ENCODE data around the gene FBLN2. TPM values are rescaled to one million over a fixed set of nuclear protein-coding genes. Genes with fewer than 3 reads are reported as not detected.

Gene FBLN2
- polyA plus RNA-seq, 5 donors: 24.9 to 34.6 (median 29.8) TPM

- no peak for DNase-seq
Measured at GRCh38 chr3:13658681-13659080, 109.8 kb downstream of the FBLN2 start.

GRCh38 chr3:13659221-13659969 lies 110.5 kb downstream of the FBLN2 start:
- no peak for DNase-seq

GRCh38 chr3:13660042-13660874 lies 111.3 kb downstream of the FBLN2 start:
- DNase-seq: no peak

- no peak for DNase-seq
Measured at GRCh38 chr3:13661121-13661520, 112.2 kb downstream of the FBLN2 start.

- no peak for DNase-seq
Measured at GRCh38 chr3:13662238-13662847, 113.4 kb downstream of the FBLN2 start.

DNA sequence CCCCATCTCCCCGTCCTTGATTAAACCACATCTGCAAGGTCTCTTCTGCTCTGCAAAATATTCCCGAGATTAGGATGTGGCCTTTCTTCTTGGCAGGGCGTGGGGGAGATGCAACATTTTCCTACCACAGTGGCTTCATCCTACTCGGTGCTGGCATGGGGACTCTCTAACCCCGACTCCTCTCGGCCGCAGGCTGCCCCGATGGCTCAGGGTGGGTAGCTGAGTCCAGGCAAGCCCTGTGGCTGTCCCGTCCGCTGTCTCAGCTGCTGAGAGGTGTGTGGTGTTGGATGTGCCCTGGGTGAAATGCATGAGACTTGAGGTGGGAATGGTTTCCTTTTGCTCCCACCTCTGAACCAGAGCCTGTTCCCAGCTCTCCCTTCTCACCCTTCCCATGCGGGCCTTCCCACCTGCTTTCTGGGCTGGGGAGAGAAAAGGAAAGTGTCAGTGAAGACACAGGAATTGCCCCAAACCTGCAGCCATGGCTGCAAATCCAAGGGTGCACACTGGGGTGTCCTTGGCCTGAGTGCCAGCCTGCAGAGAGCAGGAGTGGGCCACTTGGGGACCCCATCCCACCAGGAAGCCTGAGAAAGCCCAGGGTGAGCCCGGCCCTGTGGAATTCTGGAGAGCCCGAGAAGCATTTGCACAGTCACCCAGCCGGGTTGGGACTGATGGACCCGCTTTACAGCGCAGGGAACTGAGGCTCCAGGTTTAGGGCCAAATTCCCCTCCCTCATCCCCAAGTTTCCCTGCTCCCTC lies 115.0 kb downstream of the FBLN2 start:
- DNase-seq: no peak

- no peak for DNase-seq
Measured at GRCh38 chr3:13665582-13666226, 116.8 kb downstream of the FBLN2 start.

- no peak for DNase-seq
Measured at GRCh38 chr3:13666227-13666619, 117.3 kb downstream of the FBLN2 start.

GRCh38 chr3:13666781-13667709 lies 118.1 kb downstream of the FBLN2 start:
- no peak for DNase-seq

DNA sequence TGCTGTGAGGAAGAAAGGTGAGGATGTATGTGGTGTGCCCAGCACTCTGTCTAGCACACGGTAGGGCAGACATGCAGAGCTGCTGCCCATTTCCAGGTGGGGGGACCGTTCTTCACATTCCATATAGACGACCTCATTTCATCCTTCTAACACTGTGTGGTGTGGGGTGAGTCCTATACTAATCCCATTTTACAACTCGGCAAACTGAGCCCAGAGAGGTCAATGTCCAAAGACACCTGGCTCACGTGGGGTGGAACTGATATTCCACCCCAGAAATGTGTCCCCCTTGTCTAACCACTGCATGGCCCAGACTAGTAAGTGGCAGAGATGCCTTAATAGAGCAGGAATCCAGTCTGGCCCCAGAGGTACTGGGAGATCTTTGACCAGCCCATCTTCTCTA lies 119.2 kb downstream of the FBLN2 start:
- DNase-seq: no peak

- DNase-seq: no peak
Measured at GRCh38 chr3:13669457-13669856, 120.5 kb downstream of the FBLN2 start.

- no peak for DNase-seq
Measured at GRCh38 chr3:13670292-13670691, 121.4 kb downstream of the FBLN2 start.

DNA sequence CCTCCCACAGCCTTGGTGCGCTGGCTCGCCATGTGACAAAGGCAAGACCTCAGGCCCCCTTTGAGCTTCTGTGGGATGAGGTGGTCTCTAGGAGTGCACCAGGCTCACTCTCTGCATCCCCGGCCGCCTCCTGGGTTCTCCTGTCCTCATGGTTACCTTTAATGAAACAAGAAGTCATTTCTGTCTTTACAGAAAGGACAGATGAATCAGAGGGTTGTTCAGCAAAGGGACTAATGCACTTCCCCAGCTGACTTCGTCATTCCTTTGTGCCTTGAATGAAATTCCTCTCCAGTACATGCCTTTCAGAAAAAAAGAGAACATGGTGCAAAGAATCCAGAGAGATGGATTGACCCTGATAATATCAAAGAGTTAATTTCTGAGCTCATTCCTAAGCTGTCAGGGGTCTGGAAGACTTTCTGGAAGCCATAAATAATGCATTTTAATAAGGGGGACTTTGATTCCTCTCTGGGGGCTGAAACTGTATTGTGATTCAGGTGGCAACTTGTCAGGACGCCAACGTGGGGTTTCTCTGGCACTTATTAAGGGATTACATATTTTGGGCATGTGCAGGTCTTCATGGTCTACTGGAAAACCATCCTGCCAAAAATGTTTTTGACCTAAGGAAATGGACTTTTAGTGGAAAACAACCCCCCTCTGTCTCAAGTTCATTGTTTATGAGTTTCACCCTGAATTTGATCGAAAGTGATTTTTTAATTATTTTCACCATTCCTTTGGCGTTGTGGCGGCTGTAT lies 122.7 kb downstream of the FBLN2 start:
- no peak for DNase-seq

DNA sequence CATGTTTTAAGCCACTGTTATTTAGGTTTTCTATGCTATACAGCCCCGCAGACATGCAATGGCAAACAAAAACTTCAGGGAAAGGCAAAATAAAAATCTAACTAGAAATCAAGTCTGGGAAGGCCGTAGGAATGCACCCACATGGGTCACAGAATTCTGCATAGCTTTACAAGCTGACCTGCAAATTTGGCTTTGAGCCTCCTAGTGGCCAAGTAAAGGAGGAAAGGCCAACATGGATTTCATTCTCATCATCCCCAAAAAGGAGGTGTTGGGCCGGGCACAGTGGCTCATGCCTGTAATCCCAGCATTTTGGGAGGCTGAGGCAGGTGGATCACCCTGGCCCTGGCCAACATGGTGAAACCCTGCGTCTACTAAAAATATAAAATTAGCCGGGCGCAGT lies 124.3 kb downstream of the FBLN2 start:
- DNase-seq: no peak

DNA sequence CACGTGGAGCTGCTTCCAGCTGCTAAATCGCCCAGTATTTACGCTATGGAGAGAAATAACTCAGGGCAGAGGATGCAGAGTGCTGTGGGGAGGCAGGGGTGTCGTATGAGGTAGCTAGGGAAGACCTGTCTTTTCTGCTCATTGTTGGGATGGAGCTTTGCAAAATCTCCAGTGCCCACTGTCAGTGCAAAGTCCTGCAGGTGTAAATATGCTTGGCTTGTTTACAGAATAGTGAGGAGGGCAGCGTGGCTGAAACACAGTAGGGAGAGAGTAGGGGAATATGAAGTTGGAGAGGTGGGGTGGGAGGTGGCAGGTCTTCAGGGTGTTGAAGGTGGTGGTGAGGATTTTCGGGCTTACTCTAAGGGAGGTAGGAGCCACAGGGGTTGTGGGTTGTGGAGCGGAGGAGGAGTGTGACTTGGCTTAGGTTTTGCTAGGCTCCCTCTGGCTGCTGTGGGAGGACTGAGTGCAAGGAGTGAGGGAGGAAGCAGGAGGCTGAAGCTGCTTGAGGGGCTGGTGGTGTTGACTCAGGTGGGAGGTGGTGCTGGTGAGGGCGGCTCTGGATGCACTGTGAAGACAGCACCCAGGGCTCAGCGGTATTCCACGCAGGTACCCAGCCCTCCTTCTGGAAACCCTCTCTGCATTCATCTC lies 125.7 kb downstream of the FBLN2 start:
- DNase-seq: no peak

DNA sequence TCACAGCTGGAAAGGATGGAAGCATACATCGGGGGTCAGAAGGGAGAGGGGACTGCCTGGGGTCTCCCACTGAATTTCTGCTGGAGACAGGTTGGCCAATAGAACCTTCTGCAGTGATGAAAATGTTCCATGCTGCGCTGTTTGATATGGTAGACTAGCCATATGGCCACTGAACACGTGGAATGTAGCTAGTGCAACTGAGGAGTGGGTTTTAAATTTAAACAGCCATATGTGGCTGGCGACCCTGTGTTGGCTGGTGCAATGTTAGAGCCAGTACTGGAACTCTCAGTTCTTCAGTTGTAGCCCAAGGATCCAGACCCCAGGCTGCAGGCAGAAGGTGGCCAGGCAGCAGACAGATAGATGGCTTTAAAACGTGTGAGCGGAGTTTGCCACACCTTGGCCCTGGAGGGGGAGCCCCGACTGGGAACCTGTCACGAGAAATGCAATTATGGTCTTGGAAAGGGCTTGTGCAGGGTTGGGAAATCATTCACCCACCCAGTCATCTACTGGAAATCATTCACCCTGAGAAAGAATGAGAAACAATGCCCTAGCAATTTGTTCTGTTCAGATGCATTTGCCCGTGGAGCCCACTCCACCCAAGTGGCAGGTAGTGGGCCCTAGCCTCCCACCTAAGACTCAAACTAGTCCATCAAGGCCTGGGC lies 127.6 kb downstream of the FBLN2 start:
- DNase-seq: no peak

GRCh38 chr3:13677272-13677671 lies 128.3 kb downstream of the FBLN2 start:
- DNase-seq: no peak

GRCh38 chr3:13681931-13682330 lies 133.0 kb downstream of the FBLN2 start:
- DNase-seq: no peak

Data from right lung (tissue), 5 donors.